HCT116 (cell line): Measurements from ENCODE around the gene PAPPA2. TPM values are rescaled to one million over a fixed set of nuclear protein-coding genes. Genes with fewer than 3 reads are reported as not detected.

Experiments used
- ATAC-seq: fragments of 200-7000 bp; cut with Tn5 transposase; 2 replicates; pipeline ENCODE4 v1.9.1; 2020; ENCODE audit warnings: mild to moderate bottlenecking, moderate library complexity
- BruUV-seq: library from RNA; stranded (reverse); fragments of 400-500 nt; replicated peaks from 2 replicates; lab custom pipeline; 2021; lab: Mats Ljungman, UMichigan
- CTCF ChIA-PET: fragments of 300-600 bp; sonication (Branson Sonifier 250); formaldehyde crosslinking; loops from one replicate; lab custom pipeline; 2021; ENCODE audit warnings: antibody characterized with exemption; lab: Charles Lee
- POLR2A ChIA-PET: fragments of 300-600, 350-600 bp; sonication (Branson Sonifier 250); formaldehyde crosslinking; loops from one replicate; lab custom pipeline; 2021; ENCODE audit warnings: antibody characterized with exemption; lab: Charles Lee
- RAD21 ChIA-PET, 2 experiments: fragments of 300-600 bp; sonication (Branson Sonifier 250); formaldehyde crosslinking; loops; one replicate each; lab custom pipeline; 2023; ENCODE audit warnings: low total read pairs in 2 of 2; ENCODE audit not compliant: uncharacterized antibody in 2 of 2, unreplicated experiment in 2 of 2, low non-redundant PET in 1 of 2; lab: Charles Lee
- DNase-seq: peaks from one replicate; pipeline ENCODE4 v3.0.0-alpha.2; 2010; ENCODE audit warnings: low read depth, low spot score
- H2AFZ ChIP-seq: fragments of 200-600 bp; shearing (Covaris generic), sonication (generic); 2 replicates; pipeline ENCODE4 v1.6.1; 2017; ENCODE audit warnings: low read depth, mixed run types, mixed read lengths, antibody characterized with exemption, low read length; ENCODE audit not compliant: poor library complexity, severe bottlenecking
- H3K27ac ChIP-seq: 2 replicates; pipeline ENCODE4 v1.5.1; 2012; ENCODE audit warnings: low read depth, low read length
- H3K27me3 ChIP-seq: fragments of 200-600 bp; sonication (generic); 2 replicates; pipeline ENCODE4 v1.6.1; 2016; ENCODE audit warnings: mixed run types, low read length, mixed read lengths; ENCODE audit not compliant: insufficient read depth
- H3K36me3 ChIP-seq, 2 experiments: fragments of 200-500 bp in 1 of 2; fragments of 200-600 bp in 1 of 2; sonication (Bioruptor generic) in 1 of 2; sonication (generic) in 1 of 2; 2 replicates each; pipeline versions ENCODE4 v1.5.1 to v1.6.1; 2014 to 2016; ENCODE audit warnings: low read length in 2 of 2, inconsistent platforms in 1 of 2, mixed read lengths in 1 of 2, mixed run types in 1 of 2; ENCODE audit not compliant: insufficient read depth in 2 of 2, control insufficient read depth in 1 of 2
- H3K4me1 ChIP-seq, 2 experiments: fragments of 200-600 bp in 1 of 2; sonication (generic) in 1 of 2; 2 replicates each; pipeline versions ENCODE4 v1.5.1 to v1.6.1; 2012 to 2017; ENCODE audit warnings: low read length in 2 of 2, inconsistent platforms in 1 of 2, mild to moderate bottlenecking in 1 of 2, mixed read lengths in 1 of 2, mixed run types in 1 of 2, moderate library complexity in 1 of 2; ENCODE audit not compliant: insufficient read depth in 2 of 2, control insufficient read depth in 1 of 2
- H3K4me2 ChIP-seq: fragments of 200-600 bp; sonication (generic); 2 replicates; pipeline ENCODE4 v1.6.1; 2017; ENCODE audit warnings: mixed run types, low read length, mixed read lengths
- H3K4me3 ChIP-seq, 2 experiments: fragments of 200-600 bp in 1 of 2; sonication (generic) in 1 of 2; replicated peaks in 1 of 2; 2 replicates each; pipeline ENCODE4 v1.5.1; 2011 to 2016; ENCODE audit warnings: low read length in 2 of 2, control low read depth in 1 of 2, low read depth in 1 of 2, mild to moderate bottlenecking in 1 of 2, mixed read lengths in 1 of 2, mixed run types in 1 of 2
- H3K79me2 ChIP-seq: fragments of 200-600 bp; sonication (generic); 2 replicates; pipeline ENCODE4 v1.6.1; 2017; ENCODE audit warnings: mild to moderate bottlenecking, mixed run types, low read length, moderate library complexity, mixed read lengths; ENCODE audit not compliant: insufficient read depth
- H3K9ac ChIP-seq: fragments of 200-600 bp; sonication (generic); 2 replicates; pipeline ENCODE4 v1.6.1; 2016; ENCODE audit warnings: low read length, mixed read lengths
- H3K9me2 ChIP-seq: fragments of 200-600 bp; sonication (generic), shearing (Covaris generic); 2 replicates; pipeline ENCODE4 v1.6.1; 2017; ENCODE audit warnings: mixed run types, mild to moderate bottlenecking, moderate library complexity; ENCODE audit not compliant: insufficient read depth
- H3K9me3 ChIP-seq, 2 experiments: fragments of 200-500 bp in 1 of 2; fragments of 200-600 bp in 1 of 2; sonication (Bioruptor generic) in 1 of 2; sonication (generic) in 1 of 2; 2 replicates each; pipeline ENCODE4 v1.6.1; 2014 to 2017; ENCODE audit warnings: low read length in 2 of 2, mixed read lengths in 2 of 2, inconsistent platforms in 1 of 2, low read depth in 1 of 2, mild to moderate bottlenecking in 1 of 2, mixed run types in 1 of 2, moderate library complexity in 1 of 2; ENCODE audit not compliant: control insufficient read depth in 1 of 2, insufficient read depth in 1 of 2
- H4K20me1 ChIP-seq: fragments of 200-600 bp; sonication (generic), shearing (Covaris generic); 2 replicates; pipeline ENCODE4 v1.6.1; 2017; ENCODE audit warnings: mixed run types, mild to moderate bottlenecking, moderate library complexity; ENCODE audit not compliant: insufficient read depth
- CBX3 ChIP-seq: IDR thresholded peaks from 2 replicates; pipeline ENCODE4 v1.6.1; 2012; ENCODE audit warnings: low read depth
- CEBPB ChIP-seq: IDR thresholded peaks from 2 replicates; pipeline ENCODE4 v1.6.1; 2012; ENCODE audit warnings: low read depth
- EGR1 ChIP-seq: IDR thresholded peaks from 2 replicates; pipeline ENCODE4 v1.6.1; 2012; ENCODE audit warnings: low read depth
- ELF1 ChIP-seq: IDR thresholded peaks from 2 replicates; pipeline ENCODE4 v1.6.1; 2012; ENCODE audit warnings: low read depth, borderline replicate concordance
- EZH2 ChIP-seq: fragments of 200-600 bp; sonication (generic); IDR thresholded peaks from 2 replicates; pipeline ENCODE4 v1.6.1; 2017; ENCODE audit warnings: antibody characterized with exemption, mixed run types
- EZH2phosphoT487 ChIP-seq: fragments of 200-600 bp; IDR thresholded peaks from 2 replicates; pipeline ENCODE4 v1.6.1; 2018; ENCODE audit warnings: antibody characterized with exemption, borderline replicate concordance
- FOSL1 ChIP-seq: IDR thresholded peaks from 2 replicates; pipeline ENCODE4 v1.6.1; 2012; ENCODE audit warnings: low read depth
- JUND ChIP-seq: IDR thresholded peaks from 2 replicates; pipeline ENCODE4 v1.6.1; 2012
- POLR2AphosphoS5 ChIP-seq: IDR thresholded peaks from 2 replicates; pipeline ENCODE4 v1.6.1; 2011; ENCODE audit warnings: mild to moderate bottlenecking, low read depth, low read length, moderate library complexity
- RAD21 ChIP-seq: IDR thresholded peaks from 2 replicates; pipeline ENCODE4 v1.6.1; 2012; ENCODE audit warnings: low read depth, mild to moderate bottlenecking
- SIN3A ChIP-seq: IDR thresholded peaks from 2 replicates; pipeline ENCODE4 v1.6.1; 2012; ENCODE audit warnings: low read depth
- SP1 ChIP-seq: IDR thresholded peaks from 2 replicates; pipeline ENCODE4 v1.6.1; 2012; ENCODE audit warnings: low read depth
- SRF ChIP-seq: IDR thresholded peaks from 2 replicates; pipeline ENCODE4 v1.6.1; 2012; ENCODE audit warnings: low read depth
- TCF7L2 ChIP-seq: IDR thresholded peaks from 2 replicates; pipeline ENCODE4 v1.7.0; 2011; ENCODE audit warnings: borderline replicate concordance, inconsistent platforms; ENCODE audit not compliant: insufficient read depth, insufficient read length; ENCODE audit errors: extremely low read depth
- YY1 ChIP-seq: IDR thresholded peaks from 2 replicates; pipeline ENCODE4 v1.6.1; 2011; ENCODE audit warnings: low read length, low read depth, moderate library complexity, mild to moderate bottlenecking; ENCODE audit not compliant: insufficient replicate concordance; ENCODE audit errors: extremely low read depth
- ZFX ChIP-seq: fragments of 450-650 bp; IDR thresholded peaks from 2 replicates; pipeline ENCODE4 v1.6.1; 2017
- ZNF274 ChIP-seq: fragments of 200-500 bp; sonication (Bioruptor generic); IDR thresholded peaks from 2 replicates; pipeline ENCODE4 v1.6.1; 2014; ENCODE audit warnings: mild to moderate bottlenecking, low read depth, low read length, inconsistent platforms
- intact Hi-C: fragments of 100-400 bp; cut with micrococcal nuclease; formaldehyde crosslinking; loops from 2 replicates; pipeline ENCODE4 v1.10.0; 2022
- total RNA-seq: library from RNA; stranded (reverse); gene quantifications from one replicate; pipeline ENCODE4 v1.2.1, GENCODE V29; 2021; ENCODE audit not compliant: unreplicated experiment
- TF ChIP-seq, protein P1 (sequence below): IDR thresholded peaks from 2 replicates; pipeline ENCODE4 v1.6.1; 2012
- TF ChIP-seq, protein P2 (sequence below): IDR thresholded peaks from 2 replicates; pipeline ENCODE4 v1.6.1; 2012

Gene PAPPA2
- total RNA-seq, 1 experiment from 2014 or later, result not detected

DNA sequence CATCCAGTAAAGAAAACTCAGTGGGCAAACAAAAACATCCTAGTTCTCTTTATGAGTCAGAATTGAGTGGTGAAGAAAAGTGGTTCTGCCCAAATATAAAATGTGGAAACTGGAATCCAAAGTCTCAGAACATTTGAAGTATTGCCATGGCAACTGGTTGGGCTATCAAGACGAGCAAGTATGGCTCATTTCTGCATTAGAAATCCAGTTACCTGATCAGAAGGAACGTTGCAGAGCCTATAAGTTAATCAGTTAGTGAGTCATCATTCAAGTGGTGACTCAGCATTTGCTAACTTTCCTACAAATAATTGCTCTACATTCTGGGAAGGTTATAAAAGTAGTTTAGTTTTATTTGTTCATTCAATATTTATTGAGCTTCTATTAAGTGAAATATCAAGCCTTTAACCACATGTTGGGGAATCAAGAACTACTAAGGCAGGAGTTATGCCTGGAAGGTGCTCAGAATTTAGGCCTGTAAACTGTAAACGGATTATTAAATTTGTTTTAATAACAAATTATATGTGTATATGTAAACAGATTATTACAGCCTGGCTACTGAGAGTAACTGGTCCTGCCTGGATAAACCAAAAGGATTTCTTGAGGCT lies 104.3 kb downstream of the PAPPA2 start:
- TF ChIP-seq FOSL1 (no peak), ZFX (no peak), SP1 (no peak), YY1 (no peak), CEBPB (no peak), ELF1 (no peak), ZNF274 (no peak), EZH2 (no peak)
- TF ChIP-seq, protein P1, sequence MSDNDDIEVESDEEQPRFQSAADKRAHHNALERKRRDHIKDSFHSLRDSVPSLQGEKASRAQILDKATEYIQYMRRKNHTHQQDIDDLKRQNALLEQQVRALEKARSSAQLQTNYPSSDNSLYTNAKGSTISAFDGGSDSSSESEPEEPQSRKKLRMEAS, result no peak
- no peaks in the 10 kb centered on the region for H3K4me1 ChIP-seq
- H3K79me2 ChIP-seq, result no peaks in the 10 kb centered on the region
- no peak overlapping the region for H3K4me3 ChIP-seq
- H3K36me3 ChIP-seq, result no peaks in the 10 kb centered on the region
- H3K9ac ChIP-seq, result no peak overlapping the region
- H3K27ac ChIP-seq, result no peak overlapping the region
- H2AFZ ChIP-seq, result no peak overlapping the region
- intact Hi-C loops, result loop anchor here (10.0 kb wide), 1 partner anchor 1378 kb away; no protein-coding TSS in a partner anchor
- no peaks in the 10 kb centered on the region for H3K9me2 ChIP-seq
- no TSS peak for BruUV-seq
- no peak overlapping the region for H3K4me2 ChIP-seq
- ChIA-PET RAD21 (no interaction called here), POLR2A (no interaction called here), CTCF (no interaction called here)
- H3K27me3 ChIP-seq, result peaks cover 15% of the 10 kb centered on the region; the same call in 1 of the 2 replicates
- DNase-seq (no peak), ATAC-seq (no peak)
- no peaks in the 10 kb centered on the region for H4K20me1 ChIP-seq
- H3K9me3 ChIP-seq, result no peaks in the 10 kb centered on the region

DNA sequence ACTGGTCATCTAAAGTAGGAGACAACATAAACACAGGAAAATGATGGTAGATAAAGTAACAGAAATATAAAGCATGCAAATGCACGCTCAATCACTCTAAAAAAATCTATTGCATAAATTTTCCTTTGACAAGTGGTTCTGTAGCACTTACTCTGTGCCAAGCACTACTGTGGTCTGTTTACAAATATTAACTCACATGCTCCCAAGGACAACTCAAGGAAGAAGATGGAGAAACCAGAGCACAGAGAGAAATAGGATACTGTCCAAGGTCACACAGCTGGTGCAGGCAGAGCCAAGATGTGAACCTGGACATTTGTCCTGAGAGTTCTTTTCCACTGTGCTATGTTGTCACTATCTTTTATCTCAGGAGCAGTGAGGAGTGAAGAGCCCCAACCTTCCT lies 105.2 kb downstream of the PAPPA2 start:
- ATAC-seq (no peak), DNase-seq (no peak)
- ChIA-PET POLR2A (no interaction called here), RAD21 (no interaction called here), CTCF (no interaction called here)
- no peak overlapping the region for H3K4me2 ChIP-seq
- no peak overlapping the region for H3K9ac ChIP-seq
- no TSS peak for BruUV-seq
- no peaks in the 10 kb centered on the region for H3K4me1 ChIP-seq
- H3K79me2 ChIP-seq, result no peaks in the 10 kb centered on the region
- no peak overlapping the region for H3K4me3 ChIP-seq
- no peak overlapping the region for H2AFZ ChIP-seq
- H3K9me3 ChIP-seq, result no peaks in the 10 kb centered on the region
- H3K9me2 ChIP-seq, result no peaks in the 10 kb centered on the region
- H3K36me3 ChIP-seq, result no peaks in the 10 kb centered on the region
- H3K27ac ChIP-seq, result no peak overlapping the region
- intact Hi-C loops, result loop anchor here (10.0 kb wide), 1 partner anchor 1377 kb away; no protein-coding TSS in a partner anchor
- no peaks in the 10 kb centered on the region for H4K20me1 ChIP-seq
- H3K27me3 ChIP-seq, result peaks cover 17% of the 10 kb centered on the region; the same call in 1 of the 2 replicates
- TF ChIP-seq CEBPB (no peak), FOSL1 (no peak), ZFX (no peak), ELF1 (no peak), JUND (no peak), CBX3 (no peak), POLR2AphosphoS5 (no peak), RAD21 (no peak), EZH2phosphoT487 (no peak), EZH2 (no peak), SIN3A (no peak), SRF (no peak), TCF7L2 (no peak), YY1 (no peak), SP1 (no peak), EGR1 (no peak), ZNF274 (no peak)
- TF ChIP-seq, protein P1, result no peak
- TF ChIP-seq, protein P2, sequence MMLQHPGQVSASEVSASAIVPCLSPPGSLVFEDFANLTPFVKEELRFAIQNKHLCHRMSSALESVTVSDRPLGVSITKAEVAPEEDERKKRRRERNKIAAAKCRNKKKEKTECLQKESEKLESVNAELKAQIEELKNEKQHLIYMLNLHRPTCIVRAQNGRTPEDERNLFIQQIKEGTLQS, result no peak
